Activated naive CD4-positive, alpha-beta T cell treated with Interleukin-2 at 50 U/mL for 16 hours (primary cell): ENCODE data around the gene ARPC5L.
"Not testable (repeated sequence)": the region's sequence is repeated elsewhere in the genome, so short reads cannot be mapped to it uniquely, and the experiment has no call there.

ENCODE experiments used
- DNase-seq: peaks from one replicate; pipeline ENCODE4 v3.0.0-alpha.2; 2020

Gene ARPC5L

GRCh38 chr9:124861342-124862229, at the start of gene ARPC5L, which contains the start of gene RPL35:
Gene ARPC5L, plus strand, starts transcription at chr9:124862130. Its CDS starts 7,161 bp downstream, at chr9:124869291.
Gene RPL35, minus strand, starts transcription at chr9:124861957. Its CDS starts 45 bp downstream, at chr9:124861912.
- DNase-seq, result peak; percentile 96

GRCh38 chr9:124812441-124812876, 49.5 kb upstream of the ARPC5L start:
- no peak for DNase-seq

- DNase-seq, result no peak
Observed at GRCh38 chr9:124813041-124813440, 48.9 kb upstream of the ARPC5L start.

DNA sequence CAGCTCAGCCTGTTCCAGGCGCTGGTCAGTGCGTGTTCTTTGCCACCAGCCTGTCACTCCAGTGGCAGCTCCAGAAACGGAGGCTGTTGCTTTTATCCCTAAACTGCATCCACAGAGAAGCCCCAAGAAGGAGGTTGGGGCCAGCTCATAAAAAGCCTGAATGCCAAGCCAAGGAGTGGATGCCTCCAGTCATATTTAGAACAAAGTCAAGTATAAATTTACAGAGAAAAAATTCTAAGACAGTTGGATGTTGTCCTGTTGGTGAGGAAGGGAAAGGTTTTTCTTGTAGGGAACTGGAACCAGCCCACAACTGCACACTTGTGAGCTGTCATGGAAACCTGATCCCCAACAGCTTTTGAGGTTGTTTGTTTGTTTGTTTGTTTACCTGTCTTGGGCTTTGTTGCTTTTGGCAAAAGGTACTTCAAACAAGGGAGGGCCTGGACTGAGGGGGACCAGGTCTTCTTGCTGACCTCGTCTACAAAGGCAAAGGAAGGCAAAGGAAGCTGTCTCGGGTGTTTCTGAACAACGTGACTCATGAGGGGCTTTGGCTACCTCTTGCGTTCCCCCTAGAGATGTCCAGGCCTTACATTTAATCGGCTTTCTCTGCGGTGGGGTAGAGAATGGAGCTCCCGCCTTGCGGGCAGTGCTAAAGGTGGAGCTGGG, 48.3 kb upstream of the ARPC5L start:
- no peak for DNase-seq

- DNase-seq, result no peak
Observed at GRCh38 chr9:124814164-124814535, 47.8 kb upstream of the ARPC5L start.

DNA sequence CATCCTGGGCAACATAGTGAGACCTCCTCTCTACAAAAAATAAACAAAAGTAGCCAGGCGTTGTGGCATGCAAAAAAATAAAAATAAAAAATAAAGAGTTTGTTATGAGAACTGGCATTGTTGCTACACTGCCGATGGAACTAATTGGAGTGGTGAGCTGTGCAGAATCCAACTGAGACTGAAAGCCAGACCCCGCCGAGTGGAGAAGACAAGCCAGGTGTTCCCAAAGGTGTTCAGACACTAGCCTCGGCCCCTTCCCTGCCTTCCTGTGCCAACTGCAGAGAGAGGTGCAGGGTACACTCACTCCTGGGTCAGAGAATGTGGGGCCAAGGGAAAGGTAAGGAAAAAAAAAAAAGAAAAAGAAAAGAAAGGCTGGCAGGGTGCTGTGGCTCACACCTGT, 46.3 kb upstream of the ARPC5L start:
- DNase-seq, result no peak

GRCh38 chr9:124818431-124819281, 43.3 kb upstream of the ARPC5L start:
- no peak for DNase-seq

GRCh38 chr9:124820698-124821623, 41.0 kb upstream of the ARPC5L start:
- DNase-seq, result no peak

GRCh38 chr9:124828489-124829333, 33.2 kb upstream of the ARPC5L start:
- no peak for DNase-seq

DNA sequence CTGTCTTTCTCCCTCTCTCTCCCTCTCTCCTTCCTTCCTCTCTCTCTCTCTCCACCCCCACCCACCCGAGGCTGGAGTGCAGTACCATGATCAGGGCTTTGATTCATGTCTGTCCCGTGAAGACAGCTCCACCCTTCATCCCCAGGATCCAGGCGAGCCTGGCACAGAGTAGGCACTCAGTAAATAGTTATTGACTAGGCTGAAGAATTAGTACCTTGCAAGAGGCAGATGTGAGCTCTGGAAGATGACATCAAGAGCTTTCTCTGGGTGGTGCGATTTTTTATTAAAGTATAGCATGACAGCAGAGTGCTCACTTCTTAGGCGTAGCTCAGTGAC, 32.6 kb upstream of the ARPC5L start:
- no peak for DNase-seq

- DNase-seq, result no peak
Observed at GRCh38 chr9:124830593-124830992, 31.3 kb upstream of the ARPC5L start.

- DNase-seq, result no peak
Observed at GRCh38 chr9:124831642-124832364, 30.1 kb upstream of the ARPC5L start.

DNA sequence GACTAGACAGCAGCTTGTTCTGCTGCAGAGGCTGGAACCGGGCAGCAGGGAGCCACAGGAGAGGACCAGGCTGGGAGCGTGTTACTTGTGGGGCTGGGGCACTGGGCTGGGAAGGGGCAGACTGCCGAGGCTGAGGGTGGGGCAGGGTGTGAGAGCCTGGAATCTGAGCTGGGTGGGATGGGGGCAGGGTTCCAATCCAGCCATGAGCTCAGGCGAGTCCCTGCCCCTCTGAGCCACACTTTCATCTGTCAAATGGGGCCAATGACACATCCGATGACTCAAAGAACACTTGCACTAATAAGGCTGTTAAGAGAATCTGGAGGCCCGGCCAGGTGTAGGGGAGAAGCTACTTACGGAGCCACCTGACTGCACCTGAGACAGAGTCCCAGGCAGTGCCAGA, 27.3 kb upstream of the ARPC5L start:
- DNase-seq, result no peak

DNA sequence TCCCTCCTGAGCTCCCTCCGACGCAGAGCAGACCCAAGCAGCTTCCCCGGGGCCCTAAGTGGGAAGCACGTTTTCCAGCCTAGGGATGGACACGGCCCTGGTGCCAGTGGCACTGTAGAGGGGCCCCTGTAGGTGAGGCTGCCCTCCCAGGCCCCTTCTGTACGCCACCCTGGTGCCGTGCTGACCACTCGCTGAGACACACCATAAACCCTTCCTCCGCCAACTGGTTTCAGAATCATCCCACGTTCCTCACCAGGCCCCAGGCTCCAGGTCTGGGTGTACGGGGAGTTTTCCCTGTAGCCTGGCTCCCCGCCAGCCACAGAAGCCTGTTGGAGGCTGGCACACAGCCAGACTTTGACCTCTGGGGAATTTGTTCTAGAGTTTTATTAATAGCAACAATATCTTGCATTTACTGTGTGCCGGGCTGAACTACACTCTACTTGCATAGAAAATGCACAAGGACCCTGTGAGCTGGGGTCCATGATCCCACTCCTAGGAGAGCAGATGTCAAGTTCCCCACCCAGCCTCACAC, 26.8 kb upstream of the ARPC5L start:
- DNase-seq, result no peak

DNA sequence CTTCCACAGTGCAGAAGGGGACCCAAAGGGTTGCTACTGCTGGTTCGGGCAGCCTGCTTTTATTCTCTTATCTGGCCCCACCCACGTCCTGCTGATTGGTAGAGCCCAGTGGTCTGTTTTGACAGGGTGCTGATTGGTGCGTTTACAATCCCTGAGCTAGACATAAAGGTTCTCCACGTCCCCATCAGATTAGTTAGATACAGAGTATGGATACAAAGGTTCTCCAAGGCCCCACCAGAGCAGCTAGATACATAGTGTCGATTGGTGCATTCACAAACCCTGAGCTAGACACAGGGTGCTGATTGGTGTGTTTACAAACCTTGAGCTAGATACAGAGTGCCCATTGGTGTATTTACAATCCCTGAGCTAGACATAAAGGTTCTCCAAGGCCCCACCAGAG, 23.8 kb upstream of the ARPC5L start:
- not testable (repeated sequence) for DNase-seq

DNA sequence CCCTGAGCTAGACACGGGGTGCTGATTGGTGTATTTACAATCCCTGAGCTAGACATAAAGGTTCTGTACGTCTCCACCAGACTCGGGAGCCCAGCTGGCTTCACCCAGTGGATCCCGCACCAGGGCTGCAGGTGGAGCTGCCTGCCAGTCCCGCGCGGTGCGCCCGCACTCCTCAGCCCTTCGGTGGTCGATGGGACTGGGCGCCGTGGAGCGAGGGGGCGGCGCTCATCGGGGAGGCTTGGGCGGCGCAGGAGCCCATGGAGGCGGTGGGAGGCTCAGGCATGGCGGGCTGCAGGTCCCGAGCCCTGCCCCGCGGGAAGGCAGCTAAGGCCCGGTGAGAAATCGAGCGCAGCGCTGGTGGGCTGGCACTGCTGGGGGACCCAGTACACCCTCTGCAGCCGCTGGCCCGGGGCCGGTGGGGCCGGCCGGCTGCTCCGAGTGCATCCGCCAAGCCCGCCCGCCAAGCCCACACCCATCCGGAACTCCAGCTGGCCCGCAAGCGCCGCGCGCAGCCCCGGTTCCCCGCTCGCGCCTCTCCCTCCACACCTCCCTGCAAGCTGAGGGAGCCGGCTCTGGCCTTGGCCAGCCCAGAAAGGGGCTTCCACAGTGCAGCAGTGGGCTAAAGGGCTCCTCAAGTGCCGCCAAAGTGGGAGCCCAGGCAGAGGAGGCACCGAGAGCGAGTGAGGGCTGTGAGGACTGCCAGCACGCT, 23.2 kb upstream of the ARPC5L start:
- not testable (repeated sequence) for DNase-seq

DNA sequence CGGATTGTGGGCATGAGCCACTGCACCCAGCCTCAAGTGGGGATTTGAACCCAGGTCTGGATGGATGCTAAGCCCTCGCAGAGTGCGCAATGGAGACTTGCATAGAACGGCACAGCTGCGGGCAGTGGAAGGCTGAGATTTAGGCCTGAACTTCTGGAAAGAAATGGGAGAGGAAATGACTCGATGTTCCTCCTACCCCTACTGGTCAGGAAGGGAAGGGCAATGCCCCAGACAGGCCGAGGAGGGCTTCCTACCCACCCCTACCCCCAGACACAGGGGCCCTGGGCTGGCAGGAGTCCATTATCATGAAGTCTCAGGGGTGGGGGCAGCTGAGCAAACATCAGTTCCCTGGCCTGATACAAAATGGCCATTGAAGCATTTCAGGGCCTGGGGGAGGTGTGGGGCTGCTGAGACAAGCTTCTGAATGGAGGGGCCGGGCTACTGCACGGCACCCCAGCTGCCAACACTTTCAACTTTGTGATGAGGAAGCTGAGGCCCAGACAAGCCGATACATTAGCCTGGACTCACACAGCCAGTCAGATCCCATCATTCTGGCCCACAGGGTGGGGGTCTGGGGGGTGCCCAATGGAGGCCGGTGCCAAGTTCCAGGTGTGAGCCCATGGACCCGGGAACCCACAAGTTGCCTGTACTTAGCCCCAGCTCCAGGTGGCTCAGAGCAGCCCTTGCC, 22.2 kb upstream of the ARPC5L start:
- no peak for DNase-seq

DNA sequence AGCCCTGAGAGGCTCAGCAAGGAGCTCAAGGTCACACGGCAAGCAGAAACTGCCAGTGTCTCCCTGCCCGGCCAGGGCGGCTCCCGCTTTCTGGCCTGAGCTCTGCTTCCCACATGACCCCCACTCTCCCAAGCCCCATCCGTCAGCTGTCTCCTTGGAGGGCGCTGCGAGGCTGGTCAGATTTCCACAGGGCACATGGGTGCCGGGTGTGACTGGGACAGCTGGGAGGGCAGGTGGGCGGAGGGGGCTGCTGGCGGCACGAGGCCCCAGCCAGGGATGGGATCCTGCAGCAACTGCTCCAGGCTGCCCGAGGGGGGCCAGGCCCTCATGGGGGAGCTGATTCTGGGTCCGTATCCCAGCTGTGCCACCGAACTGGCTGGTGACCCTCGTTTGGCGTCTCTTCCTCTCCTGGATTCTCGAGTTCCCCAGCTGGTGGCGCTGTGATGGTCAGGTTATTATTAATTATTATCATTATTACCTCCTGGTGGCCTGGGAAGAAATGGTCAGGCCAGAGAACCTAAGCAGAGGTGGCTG, 21.6 kb upstream of the ARPC5L start:
- DNase-seq, result no peak
